Thoracic aorta (tissue), 2 donors: ENCODE results near the gene CBARP. TPM values are rescaled to one million over a fixed set of nuclear protein-coding genes. Genes with fewer than 3 reads are reported as not detected.

Experiments
- ATAC-seq: fragments of 150-250 bp; one replicate; pipeline ENCODE4 v1.8.0; 2017; ENCODE audit warnings: low read depth; ENCODE audit not compliant: insufficient number of reproducible peaks, low FRiP score
- DNase-seq: peaks from one replicate; pipeline ENCODE4 v3.0.0-alpha.2; 2020; ENCODE audit warnings: low spot score
- H3K27ac ChIP-seq, 2 donors: fragments of 200-600 bp; sonication (generic); 1 replicate in 1 of 2; 2 replicates in 1 of 2; pipeline ENCODE4 v1.5.1; 2016; ENCODE audit warnings: mild to moderate bottlenecking in 2 of 2, moderate library complexity in 2 of 2
- H3K27me3 ChIP-seq: fragments of 200-600 bp; sonication (generic); replicated peaks from 2 replicates; pipeline ENCODE4 v1.6.0; 2016; ENCODE audit warnings: mild to moderate bottlenecking; ENCODE audit not compliant: insufficient read depth
- H3K36me3 ChIP-seq: fragments of 200-600 bp; sonication (generic); one replicate; pipeline ENCODE4 v1.5.1; 2016
- H3K4me1 ChIP-seq, 2 donors: fragments of 200-600 bp; sonication (generic); 1 replicate in 1 of 2; 2 replicates in 1 of 2; pipeline versions ENCODE4 v1.5.1 to v1.6.0; 2016; ENCODE audit warnings: low read depth in 2 of 2, mild to moderate bottlenecking in 1 of 2; ENCODE audit not compliant: control insufficient read depth in 1 of 2
- H3K4me3 ChIP-seq: fragments of 200-600 bp; sonication (generic); 2 replicates; pipeline ENCODE4 v1.5.1; 2016; ENCODE audit warnings: mild to moderate bottlenecking
- H3K9me3 ChIP-seq: fragments of 200-600 bp; sonication (generic); 2 replicates; pipeline ENCODE4 v1.5.1; 2016
- CTCF ChIP-seq: fragments of 200-600 bp; sonication (generic); IDR thresholded peaks from one replicate; pipeline ENCODE4 v1.5.1; 2019; ENCODE audit warnings: antibody characterized with exemption
- total RNA-seq, 2 donors: library from RNA; depleted of rRNA; stranded (reverse); fragments of >200 nt; gene quantifications; one replicate each; pipeline versions ENCODE4 v1.1.0 to v1.2.3, GENCODE V29; 2016

The CBARP gene
- total RNA-seq, 2 donors from 2014 or later, result 0.27 to 1.9 TPM

- peaks cover 28 to 50% of the 10 kb centered on the region in 2 donors for H3K4me1 ChIP-seq
- peak overlapping the region; percentile 79 for H3K4me3 ChIP-seq
- no peaks in the 10 kb centered on the region for H3K27me3 ChIP-seq
- ATAC-seq (no peak), DNase-seq (no peak)
- no peaks in the 10 kb centered on the region for H3K9me3 ChIP-seq
- no peak overlapping the region for H3K27ac ChIP-seq
- no peak for TF ChIP-seq CTCF
- H3K36me3 ChIP-seq, result no peaks in the 10 kb centered on the region
Measured at GRCh38 chr19:1237027-1237659, 662 bp downstream of the CBARP start.

- H3K36me3 ChIP-seq, result no peaks in the 10 kb centered on the region
- no peak for DNase-seq
- no peaks in the 10 kb centered on the region for H3K27me3 ChIP-seq
- no peak for ATAC-seq
- no peaks in the 10 kb centered on the region for H3K9me3 ChIP-seq
- H3K4me1 ChIP-seq, result peaks cover 26 to 47% of the 10 kb centered on the region in 2 donors
- H3K27ac ChIP-seq, result no peak overlapping the region
- TF ChIP-seq CTCF, result no peak
- peak overlapping the region; percentile 79 for H3K4me3 ChIP-seq
Measured at GRCh38 chr19:1236576-1236975, 1.2 kb downstream of the CBARP start.

GRCh38 chr19:1235625-1236538, 1.9 kb downstream of the CBARP start:
- Histone ChIP-seq H3K4me3 (no peak overlapping the region), H3K4me1 (peaks cover 22 to 42% of the 10 kb centered on the region in 2 donors), H3K36me3 (no peaks in the 10 kb centered on the region), H3K27ac (no peak overlapping the region), H3K9me3 (no peaks in the 10 kb centered on the region), H3K27me3 (no peaks in the 10 kb centered on the region)
- TF ChIP-seq CTCF, result no peak
- DNase-seq, result no peak
- ATAC-seq, result no peak

- Histone ChIP-seq H3K4me1 (peaks cover 15 to 34% of the 10 kb centered on the region in 2 donors), H3K9me3 (no peaks in the 10 kb centered on the region), H3K27me3 (no peaks in the 10 kb centered on the region), H3K27ac (no peak overlapping the region), H3K4me3 (no peak overlapping the region), H3K36me3 (no peaks in the 10 kb centered on the region)
- no peak for TF ChIP-seq CTCF
- ATAC-seq (no peak), DNase-seq (no peak)
Measured at GRCh38 chr19:1234955-1235380, 2.8 kb downstream of the CBARP start.
